ENCODE data around the gene SPSB4.
"Not testable (repeated sequence)": the region's sequence is repeated elsewhere in the genome, so short reads cannot be mapped to it uniquely, and the experiment has no call there.

SPSB4 gene

DNA sequence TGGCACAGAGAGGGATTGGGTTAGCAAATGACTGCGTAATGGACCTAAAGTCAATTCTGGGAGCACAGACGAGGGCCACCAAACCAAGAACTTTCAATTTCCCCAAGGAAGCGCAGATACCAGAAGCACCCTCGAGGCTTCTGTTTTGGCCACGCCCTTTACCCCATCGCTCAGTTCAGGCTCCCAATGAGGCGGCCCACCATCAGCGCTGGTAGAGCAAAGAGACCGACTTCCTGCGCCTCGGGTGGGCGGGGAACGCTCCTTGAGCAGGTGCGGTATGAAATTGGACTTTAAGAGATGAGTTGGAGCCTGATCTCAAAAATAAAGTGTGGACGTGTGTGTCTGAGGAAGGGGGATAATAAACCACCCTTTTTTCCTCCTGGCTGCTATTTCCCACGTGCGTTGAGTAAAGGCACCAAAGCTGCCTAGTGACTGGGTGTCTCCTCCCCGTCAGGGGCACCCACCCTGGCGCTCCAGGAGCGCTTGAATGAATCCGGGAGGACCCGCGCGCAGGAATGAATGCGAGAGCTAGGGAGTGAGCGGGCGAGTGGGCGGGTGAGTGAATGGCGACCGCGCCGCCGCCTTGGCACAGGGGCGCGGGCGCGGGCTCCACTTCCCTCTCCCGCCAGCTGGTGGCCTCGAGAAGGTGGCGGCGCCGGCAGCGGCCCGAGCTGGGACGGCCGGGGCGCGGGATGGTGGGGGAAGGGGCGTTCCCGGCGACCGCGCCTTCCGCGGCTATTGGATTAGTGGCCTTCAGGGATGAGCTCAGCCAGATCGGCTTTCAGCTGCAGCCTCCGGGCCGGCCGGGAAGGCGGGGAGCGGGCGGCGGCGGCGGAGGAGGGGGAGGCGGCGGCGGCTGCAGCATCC is at the start of gene SPSB4:
Gene SPSB4 (plus strand): TSS at position 772 of the 867 bp plus-strand sequence. CDS start 14,758 bp downstream, outside the sequence.
- peak; percentile 9 for DNase-seq (ENCODE audit: low read depth)

DNA sequence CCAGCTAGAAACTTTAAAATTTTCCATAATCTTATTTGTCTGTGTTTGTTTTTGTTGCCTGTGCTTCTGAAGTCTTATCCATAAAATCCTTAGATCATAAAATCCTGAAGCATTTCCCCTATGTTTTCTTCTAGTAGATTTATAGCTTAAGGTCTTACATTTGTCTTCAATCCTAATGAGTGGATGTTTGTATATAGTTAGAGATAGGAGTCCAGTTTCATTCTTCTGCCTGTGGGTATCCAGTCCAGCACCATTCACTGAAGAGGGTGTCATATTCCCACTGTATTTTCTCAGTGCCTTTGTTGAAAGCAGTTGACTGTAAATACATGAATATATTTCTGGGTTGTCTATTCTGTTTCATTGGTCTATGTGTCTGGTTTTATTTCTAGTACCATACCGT is 44.8 kb upstream of the SPSB4 start:
- no peak for DNase-seq (ENCODE audit: low read depth)

DNA sequence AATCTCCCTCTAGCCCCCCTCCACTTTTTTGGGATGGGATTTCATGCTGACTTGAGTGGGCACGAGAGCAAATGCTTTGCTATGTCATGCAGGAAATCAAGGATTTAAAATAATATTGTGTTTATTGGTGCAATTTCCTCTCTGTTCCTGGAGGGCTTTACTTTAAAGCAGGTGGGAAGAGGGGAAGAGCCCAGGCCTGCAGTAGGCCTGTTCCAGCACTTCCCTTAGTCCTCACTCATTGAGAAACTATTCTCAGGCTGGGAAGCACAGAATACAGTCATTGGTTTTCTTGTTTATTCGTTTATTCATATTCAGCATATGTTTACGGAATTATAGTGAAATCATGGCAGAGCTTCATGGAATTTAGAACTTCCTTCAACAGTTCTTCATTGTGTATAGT is 41.7 kb upstream of the SPSB4 start:
- no peak for DNase-seq (ENCODE audit: low read depth)

DNA sequence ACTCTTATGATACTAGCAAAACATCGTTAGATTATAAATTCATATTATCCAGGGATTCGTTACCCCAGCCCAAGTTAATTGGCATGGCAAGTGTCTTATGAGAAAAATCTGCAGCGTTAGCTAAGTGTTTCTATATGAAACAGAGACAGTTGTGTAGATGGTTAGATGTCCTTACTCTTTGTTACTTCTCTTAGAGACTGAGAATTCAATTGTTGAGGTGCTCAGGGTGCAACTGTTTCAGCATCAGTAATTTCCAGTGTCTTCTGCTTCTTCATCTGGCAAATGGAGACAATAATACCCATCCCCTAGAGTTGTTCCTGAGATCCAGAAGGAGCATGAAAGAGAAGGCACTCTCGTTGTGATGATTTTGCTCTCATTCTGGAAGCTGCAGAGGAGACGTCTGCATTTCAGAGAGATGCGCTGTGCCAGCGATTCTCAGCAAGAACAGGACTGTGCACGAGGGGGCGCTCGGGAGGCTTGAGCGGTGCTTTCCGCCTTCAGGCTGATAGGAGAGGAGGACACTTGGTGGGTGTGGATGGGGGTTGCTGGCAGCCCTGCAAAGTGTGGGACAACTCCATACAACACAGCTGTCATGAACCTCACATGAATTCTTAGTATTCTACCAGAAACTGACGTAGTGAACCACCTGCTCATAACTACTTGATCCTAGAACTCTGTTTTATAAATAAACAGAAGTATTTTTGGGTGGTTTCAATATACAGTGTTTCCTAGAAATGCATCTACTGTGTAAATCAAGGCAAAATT is 39.7 kb upstream of the SPSB4 start:
- DNase-seq (ENCODE audit: low read depth) = peak; percentile 14

DNA sequence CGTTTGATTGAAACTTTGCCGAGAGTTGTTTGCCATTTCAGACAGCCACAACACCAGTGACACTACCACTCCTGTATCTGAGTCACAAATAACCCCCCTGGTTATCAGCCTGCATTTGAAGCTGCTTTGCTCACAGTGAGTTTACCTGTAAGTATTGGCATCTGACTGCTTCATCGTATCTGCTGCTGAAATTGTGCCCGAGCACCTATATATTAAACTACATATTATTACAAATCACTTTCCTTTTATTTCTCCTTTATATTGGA is 39.2 kb upstream of the SPSB4 start:
- DNase-seq (ENCODE audit: low read depth) = no peak

DNA sequence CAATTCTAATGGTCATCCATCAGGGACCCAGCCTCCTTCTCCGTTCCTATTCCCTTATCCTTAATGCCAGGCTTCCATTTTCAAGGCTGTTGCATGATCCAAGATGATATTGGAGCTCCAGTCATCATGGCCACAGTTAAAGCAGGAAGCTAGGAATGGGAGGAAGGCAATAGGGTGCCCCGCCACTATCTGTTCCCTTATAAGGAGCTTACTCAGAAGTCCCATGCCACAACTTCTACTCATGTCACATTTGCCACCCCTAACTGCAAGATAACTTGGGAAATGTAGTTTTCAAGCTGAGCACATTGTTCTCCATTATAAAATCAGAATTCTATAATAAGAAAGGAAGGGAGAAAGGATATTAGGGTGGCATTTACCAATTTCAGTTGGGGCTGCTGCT is 38.6 kb upstream of the SPSB4 start:
- DNase-seq (ENCODE audit: low read depth) = no peak

DNA sequence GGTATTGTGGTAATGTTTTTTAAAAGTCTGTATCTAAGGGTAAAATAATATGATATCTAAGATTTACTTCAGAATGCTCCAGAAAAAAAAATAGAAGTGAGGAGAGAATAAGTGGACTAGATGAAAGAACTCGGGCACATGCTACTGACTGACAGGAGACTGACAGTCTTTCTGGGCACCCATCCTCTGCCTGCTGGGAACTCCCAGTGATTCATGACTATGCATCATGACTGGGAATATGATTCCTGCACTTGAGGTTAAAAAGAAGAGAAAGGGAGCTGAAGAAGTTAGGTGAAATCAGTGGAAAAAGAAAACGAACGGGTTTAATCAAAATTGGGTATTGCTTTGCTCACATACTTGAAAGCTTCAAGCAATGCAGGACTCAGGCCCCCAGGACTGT is 35.7 kb upstream of the SPSB4 start:
- DNase-seq (ENCODE audit: low read depth) = no peak

DNA sequence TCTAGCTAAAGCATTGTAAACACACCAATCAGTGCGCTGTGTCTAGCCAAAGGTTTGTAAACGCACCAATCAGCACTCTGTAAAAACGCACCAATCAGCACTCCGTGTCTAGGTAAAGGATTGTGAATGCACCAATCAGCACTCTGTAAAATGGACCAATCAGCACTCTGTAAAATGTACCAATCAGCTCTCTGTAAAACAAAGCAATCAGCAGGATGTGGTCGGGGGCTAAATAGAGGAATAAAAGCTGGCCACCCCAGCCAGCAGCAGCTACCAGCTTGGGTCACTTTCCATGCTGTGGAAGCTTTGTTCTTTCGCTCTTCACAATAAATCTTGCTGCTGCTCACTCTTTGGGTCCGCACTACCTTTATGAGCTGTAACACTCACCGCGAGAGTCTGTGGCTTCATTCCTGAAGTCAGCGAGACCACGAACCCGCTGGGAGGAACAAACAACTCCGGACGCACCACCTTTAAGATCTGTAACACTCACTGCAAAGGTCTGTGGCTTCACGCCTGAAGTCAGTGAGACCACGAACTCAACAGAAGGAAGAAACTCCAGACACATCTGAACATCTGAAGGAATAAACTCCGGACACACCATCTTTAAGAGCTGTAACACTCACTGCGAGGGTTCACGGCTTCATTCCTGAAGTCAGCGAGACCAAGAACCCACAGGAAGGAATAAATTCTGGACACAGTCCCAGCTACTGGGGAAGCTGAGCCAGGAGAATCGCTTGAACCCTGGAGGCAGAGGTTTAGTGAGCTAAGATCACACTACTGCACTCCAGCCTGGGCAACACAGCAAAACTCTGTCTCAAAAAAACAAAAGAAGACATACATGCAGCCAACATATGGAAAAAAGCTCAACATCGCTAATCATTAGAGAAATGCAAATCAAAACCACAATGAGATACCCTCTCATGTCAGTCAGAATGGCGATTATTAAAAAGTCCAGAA is 33.5 kb upstream of the SPSB4 start:
- not testable (repeated sequence) for DNase-seq (ENCODE audit: low read depth)

DNA sequence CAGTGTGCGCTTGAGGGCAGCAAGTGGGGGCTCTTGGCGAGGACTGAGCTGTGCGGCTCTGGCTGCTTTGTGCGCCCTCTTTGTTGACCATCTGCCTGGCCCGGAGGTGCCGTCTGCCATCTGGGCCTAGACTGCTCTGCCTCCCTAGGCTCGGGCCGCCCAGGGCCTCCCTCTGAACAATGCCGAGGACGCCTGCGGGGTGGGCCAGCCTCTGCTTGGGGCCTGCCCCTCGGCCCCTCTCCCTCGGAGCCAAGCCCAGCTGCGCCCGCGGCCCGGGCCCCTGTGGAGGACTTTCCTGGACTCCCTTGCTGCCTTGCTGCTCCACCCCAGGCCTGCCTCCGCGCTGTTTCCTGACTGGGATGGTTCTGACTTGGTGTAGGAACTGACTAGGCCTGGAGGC is 31.9 kb upstream of the SPSB4 start:
- DNase-seq (ENCODE audit: low read depth) = no peak

DNA sequence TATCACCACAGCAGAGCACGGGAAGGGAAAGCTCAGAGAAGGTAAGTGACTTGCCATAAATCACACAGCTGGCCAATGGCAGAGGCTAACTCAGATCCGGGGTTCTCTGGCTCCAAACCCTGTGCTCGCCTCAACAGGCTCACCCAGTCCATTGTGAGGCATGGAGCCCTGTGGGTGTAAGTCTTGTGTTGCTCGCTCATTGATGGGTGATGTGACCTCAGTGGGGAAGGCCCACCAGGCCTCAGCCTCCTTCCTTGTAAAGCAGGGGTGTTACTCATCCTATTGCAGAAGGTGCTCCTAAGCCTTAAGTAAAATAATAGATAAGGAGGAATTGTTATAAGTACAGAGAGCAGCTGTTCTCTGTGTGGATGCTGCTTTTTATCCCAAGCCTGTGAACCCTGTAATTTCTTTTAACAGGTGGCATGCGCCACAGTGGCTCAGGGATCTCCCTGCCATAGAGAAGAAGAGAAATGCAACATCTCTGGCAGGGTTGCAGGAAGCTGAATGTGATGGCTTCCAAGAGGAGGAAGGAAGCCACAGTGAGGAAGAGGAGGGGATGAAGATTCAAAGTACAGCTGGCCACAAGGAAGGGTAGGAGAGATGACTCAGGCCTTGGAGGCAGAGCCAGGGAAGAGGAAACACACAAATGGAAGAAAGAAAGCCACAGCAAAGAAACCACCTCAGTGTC is 30.9 kb upstream of the SPSB4 start:
- no peak for DNase-seq (ENCODE audit: low read depth)

DNA sequence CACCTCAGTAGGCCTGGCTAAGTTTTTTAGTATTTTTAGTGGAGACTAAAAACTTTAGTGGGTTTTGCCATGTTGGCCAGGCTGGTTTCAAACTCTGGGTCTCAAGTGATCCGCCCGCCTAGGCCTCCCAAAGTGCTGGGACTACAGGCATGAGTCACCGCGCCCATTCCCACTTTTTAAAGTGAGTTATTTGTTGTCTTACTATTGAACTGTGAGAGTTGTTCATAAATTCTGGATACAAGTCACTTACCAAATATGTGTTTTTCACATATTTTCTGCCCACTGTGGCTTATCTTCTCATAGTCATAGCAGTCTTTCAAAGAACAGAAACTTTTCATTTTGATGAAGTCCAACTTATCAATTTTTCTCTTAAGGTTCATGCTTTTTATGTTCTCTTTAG is 29.9 kb upstream of the SPSB4 start:
- DNase-seq (ENCODE audit: low read depth) = no peak

DNA sequence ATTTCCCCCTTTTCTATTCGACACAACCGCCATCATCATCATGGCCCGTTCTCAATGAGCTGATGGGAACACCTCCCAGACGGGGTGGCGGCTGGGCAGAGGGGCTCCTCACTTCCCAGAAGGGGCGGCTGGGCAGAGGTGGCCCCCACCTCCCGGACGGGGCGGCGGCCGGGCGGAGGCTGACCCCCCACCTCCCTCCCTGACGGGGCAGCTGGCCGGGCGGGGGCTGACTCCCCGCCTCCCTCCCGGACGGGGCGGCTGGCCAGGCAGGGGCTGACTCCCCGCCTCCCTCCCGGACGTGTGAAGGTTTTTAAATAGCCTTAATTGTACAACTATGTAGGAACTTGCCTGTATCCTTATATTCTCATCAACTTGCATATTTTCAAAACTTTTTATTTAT is 20.9 kb upstream of the SPSB4 start:
- no peak for DNase-seq (ENCODE audit: low read depth)

DNA sequence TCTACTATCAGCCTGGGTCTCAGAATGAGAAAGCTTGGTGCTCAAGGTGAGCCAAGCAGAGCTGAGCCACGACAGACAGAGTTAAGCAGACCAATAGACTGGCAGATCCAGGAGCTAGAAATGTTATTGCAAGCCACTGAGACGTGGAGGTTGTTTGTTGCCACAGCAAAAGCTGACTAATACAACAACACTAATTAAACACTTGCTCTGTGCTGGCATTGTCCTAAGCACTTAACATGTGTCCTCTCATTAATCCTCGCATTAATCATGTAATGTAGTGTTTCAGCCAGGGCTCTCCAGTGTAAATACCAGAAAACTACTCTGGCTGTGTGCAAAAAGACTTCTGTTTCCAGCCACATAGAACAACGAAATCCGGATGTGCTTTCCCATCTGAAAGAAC is 11.6 kb upstream of the SPSB4 start:
- DNase-seq (ENCODE audit: low read depth) = no peak

DNA sequence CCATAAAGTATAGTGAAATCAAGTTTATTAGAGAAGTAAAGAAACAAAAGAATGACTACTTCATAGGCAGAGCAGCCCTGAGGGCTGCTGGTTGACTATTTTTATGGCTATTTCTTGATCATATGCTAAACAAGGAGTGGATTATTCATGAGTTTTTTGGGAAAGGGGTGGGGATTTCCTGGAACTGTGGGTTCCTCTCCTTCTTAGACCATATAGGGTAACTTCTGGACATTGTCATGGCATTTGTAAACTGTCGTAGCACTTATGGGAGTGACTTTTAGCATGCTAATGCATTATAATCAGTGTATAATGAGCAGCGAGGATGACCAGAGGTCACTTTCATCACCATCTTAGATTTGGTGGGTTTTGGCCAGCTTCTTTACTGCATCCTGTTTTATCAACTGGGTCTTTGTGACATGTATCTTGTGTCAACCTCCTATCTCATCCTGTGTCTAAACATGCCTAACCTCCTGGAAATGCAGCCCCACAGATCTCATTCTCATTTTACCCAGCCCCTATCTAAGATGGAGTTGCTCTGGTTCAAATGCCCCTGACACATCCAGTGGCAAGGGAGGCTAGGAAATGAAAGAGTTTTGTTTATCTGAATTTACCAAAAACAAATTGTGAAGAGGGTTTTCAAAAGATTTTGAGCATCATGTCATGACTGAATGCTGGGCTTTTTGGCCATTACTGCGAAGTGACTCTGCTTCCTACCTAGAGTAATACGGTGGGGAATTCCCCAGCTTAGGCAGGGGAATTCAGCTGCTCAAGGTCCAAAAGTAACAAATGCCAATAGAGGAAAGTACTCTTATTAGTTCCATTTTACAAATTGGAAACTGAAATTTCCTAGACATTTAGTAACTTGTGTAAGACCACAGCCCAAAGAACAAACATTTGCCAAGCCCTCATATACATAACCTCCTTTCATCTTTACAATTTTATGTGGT is 6.2 kb upstream of the SPSB4 start:
- DNase-seq (ENCODE audit: low read depth) = no peak

DNA sequence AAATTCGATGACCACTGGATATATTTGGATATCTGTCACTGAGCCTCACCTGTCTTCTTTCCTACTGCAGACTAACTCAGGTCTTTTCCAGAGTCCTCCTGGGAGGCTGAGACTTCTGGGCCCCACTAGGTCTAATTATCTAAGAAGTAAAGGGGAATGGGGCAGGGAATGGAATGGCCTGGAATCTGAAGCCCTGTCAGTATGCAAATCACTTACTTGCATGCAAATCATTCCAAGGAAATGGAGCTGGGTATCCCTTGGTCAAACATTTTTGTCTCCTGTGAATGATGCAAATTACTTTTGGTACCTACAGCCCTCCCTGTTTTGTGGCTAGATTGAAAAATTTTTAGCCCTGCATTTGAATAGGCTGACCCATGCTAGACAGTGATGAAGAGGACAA is 5.3 kb upstream of the SPSB4 start:
- DNase-seq (ENCODE audit: low read depth) = no peak

DNA sequence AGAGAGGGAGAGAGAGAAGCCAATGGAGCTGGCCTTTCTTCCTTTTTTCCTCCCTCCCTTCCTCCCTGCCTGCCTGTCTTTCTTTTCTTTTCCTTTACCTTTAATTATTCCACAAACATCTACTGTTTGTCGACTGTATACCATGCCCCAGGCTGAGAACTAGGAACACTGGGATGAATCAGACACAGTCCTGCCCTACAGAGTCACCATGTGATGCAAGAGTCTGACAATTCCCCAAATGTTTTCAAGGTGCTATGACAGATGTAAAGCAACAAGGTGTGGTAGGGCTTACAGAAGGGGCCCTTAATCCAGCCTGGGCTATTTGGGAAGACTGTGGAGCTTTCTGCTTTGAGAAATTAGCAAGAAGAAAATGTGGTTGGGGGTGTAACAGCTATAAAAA is 4.0 kb upstream of the SPSB4 start:
- DNase-seq (ENCODE audit: low read depth) = no peak

DNA sequence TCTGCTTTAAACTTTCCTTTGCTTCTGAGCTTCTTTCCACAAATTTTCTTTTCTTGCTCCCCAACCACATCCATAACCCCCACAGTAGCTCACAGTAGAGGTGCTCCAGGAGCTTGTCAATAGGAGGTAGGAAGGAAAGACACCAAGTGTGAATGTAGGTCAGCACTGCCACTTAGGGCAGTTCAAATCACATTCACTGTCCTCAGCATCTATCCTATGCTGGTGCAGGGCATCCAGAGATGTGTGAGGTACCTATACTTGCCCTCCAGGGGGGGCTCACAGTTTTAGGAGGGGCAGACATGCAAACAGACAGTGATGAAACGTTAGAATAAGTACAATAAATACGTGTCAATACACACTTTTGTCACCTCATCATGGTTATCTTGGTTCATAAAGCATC is 1.5 kb upstream of the SPSB4 start:
- no peak for DNase-seq (ENCODE audit: low read depth)

DNA sequence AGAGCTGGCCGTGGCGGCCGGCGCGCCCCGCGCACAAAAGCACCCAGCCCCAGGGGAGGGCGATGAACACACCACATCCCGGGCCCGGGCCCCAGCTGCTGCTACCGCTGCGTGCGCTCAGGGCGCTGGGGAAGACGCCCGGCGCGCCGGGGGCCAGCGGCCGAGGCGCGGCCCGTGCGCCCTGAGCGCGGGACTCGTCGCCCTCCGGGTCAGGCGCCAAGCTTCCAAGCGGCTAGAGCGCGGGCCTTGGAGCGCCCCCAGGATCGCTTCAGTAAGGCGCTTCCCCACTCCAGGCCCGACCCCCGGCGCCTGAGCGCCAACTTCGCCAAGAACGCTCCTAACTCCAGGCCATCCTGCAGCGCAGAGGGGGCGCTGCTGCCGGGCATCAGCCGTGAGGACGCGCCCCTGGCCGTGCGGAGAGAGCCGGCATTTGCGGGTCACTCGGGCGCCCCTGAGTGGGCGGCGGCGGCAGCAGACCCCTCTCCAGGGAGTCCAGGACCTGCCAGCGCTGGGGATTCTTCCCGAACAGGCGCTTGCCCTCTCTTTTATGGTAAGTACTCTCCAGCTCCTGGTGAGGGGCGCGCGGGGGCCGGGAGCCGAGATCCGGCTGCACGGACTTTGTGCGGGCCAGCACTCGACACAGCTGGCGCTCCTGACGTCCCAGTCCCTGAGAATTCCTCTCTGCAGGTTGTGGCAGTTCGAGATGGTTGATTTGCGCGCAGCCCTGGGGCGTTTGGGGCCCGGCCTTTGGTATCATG is 475 bp downstream of the SPSB4 start:
- peak; percentile 7 for DNase-seq (ENCODE audit: low read depth)

DNA sequence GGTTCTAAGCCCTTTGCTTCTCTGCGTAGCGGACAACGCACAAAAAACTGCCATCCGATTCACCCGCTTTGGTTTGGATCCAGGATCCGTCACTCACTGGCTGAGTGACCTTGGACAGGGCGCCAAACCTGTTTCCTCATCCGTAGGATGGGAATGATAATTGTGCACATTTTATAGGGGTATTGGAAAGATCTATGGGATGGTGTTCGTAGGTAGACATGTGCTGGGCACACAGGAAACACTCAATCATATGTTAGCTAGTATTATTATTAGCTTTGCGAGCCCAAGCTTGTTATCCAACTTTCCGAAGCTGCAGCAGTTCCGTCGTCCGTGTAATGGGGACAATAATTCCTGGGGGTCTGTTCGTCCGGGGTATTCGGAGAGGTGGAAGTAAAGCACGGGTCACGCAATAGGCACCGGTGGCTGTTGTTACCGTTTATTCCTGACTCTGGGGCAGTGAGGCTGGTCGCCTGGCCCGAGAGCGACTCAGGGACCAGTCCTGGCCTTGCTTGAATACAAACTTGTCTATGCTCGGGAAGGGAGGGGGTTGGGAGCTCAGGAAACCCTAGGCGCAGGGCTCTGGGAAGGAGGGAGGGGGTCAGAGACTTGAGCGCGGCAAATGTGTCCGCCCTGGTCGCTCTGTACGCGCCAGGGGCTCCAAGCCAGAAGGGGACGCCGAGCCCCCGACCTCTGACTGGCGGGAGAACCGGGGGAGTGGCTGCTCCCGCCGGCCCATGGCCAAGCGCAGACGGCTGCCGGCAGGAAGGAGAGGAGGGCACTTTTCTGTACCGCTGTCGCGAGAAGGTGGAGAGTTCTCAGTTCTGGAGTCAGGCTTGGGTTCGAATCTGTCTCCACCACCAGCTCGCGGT is 1.3 kb downstream of the SPSB4 start:
- no peak for DNase-seq (ENCODE audit: low read depth)

Measured in GM04504 (cell line).